ENCODE results near the gene RANBP17. TPM values are rescaled to one million over a fixed set of nuclear protein-coding genes. Genes with fewer than 3 reads are reported as not detected.

RANBP17 gene
- total and polyA plus RNA-seq, 2 of the 4 experiments (the other 2 are of a cell fraction) = 8.2 to 29.0 TPM

DNA sequence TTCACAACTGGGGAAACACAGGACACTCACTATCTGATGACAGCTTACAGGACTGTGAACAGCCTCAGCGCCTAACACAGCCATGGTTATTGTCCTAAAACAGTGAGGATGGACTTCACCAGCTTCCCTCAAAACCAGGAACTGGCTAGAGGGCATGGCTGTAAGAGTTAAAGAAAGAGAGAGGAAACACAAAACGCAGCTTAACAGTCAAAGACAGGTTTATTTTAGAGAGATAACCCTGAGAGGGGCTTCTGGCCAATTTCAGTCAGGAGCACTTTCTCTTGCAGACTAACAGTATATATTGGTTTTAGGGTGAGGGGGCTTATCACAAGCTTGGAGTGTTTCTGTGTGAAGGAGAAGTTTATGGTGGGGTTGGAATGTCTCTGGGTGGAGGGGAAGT lies 35.7 kb upstream of the RANBP17 start:
- dilution Hi-C loops (cut with HindIII; ENCODE audit: low sequenced_read_pairs, unreplicated experiment) = no loop called here
- Histone ChIP-seq H3K27ac (ENCODE audit: insufficient read depth, low read length) (no peak overlapping the region), H2BK5ac (ENCODE audit: low read depth, low read length, poor library complexity, severe bottlenecking) (no peak overlapping the region), H3K18ac (ENCODE audit: low read depth, low read length) (no peak overlapping the region), H2BK120ac (ENCODE audit: low read depth, low read length) (no peak overlapping the region), H3K4me2 (ENCODE audit: low read depth, low read length) (no peak overlapping the region), H3K9me1 (ENCODE audit: insufficient read depth, low read length) (no peaks in the 10 kb centered on the region), H3K36me3 (ENCODE audit: control insufficient read depth, insufficient read depth, low read length) (no peaks in the 10 kb centered on the region), H3K79me1 (ENCODE audit: low read depth in 1 of 2, low read length in 2 of 2) (no peaks in the 10 kb centered on the region), H4K91ac (ENCODE audit: insufficient read depth, low read depth, low read length) (no peak overlapping the region), H3K4me3 (ENCODE audit: insufficient read depth, low read depth, low read length) (no peak overlapping the region), H3K4ac (ENCODE audit: low read depth, low read length) (no peak overlapping the region), H2AK5ac (ENCODE audit: low read depth, low read length) (no peak overlapping the region), H2BK20ac (ENCODE audit: low read depth, low read length) (no peak overlapping the region), H2AFZ (replicated peaks; ENCODE audit: low read length, poor library complexity) (no peak overlapping the region), H3K9me3 (ENCODE audit: control insufficient read depth, insufficient read depth, low read length) (peaks cover 5% of the 10 kb centered on the region; the same call in 1 of the 2 replicates), H3K56ac (ENCODE audit: extremely low read depth, insufficient read depth, low read length) (no peak overlapping the region), H3K4me1 (ENCODE audit: control insufficient read depth, insufficient read depth, low read length) (no peaks in the 10 kb centered on the region; the same call in 1 of the 2 replicates), H3K27me3 (ENCODE audit: control insufficient read depth, insufficient read depth, low read length) (no peaks in the 10 kb centered on the region; the same call in 1 of the 2 replicates), H4K8ac (ENCODE audit: low read depth in 2 of 2, low read length in 2 of 2) (no peak overlapping the region), H4K20me1 (ENCODE audit: insufficient read depth, low read length) (no peaks in the 10 kb centered on the region), H3K9ac (ENCODE audit: low read depth, low read length) (no peak overlapping the region), H2BK15ac (ENCODE audit: low read depth, low read length) (no peak overlapping the region), H2AK9ac (replicated peaks; ENCODE audit: low read depth, low read length, poor library complexity) (no peak overlapping the region), H4K5ac (ENCODE audit: low read depth, low read length) (no peak overlapping the region), H3K23ac (ENCODE audit: low read depth, low read length) (no peak overlapping the region), H3K14ac (replicated peaks; ENCODE audit: low read depth, low read length) (no peak overlapping the region)
- POLR2A ChIA-PET (ENCODE audit: unreplicated experiment) = no interaction called here
- no CpG with 5 or more reads among the region's 2 CpGs for WGBS, 2 experiments (ENCODE audit: extremely low coverage in 2 of 2, insufficient read length in 1 of 2)
- BruUV-seq (replicated peaks) = no TSS peak
- in situ Hi-C loops (cut with MboI; ENCODE audit: low sequenced_read_pairs) = no loop called here
- no peak for TF ChIP-seq CEBPB (IDR thresholded peaks at IDR 0.05; ENCODE audit: low read depth, low read length)
- TF ChIP-seq, protein P1, sequence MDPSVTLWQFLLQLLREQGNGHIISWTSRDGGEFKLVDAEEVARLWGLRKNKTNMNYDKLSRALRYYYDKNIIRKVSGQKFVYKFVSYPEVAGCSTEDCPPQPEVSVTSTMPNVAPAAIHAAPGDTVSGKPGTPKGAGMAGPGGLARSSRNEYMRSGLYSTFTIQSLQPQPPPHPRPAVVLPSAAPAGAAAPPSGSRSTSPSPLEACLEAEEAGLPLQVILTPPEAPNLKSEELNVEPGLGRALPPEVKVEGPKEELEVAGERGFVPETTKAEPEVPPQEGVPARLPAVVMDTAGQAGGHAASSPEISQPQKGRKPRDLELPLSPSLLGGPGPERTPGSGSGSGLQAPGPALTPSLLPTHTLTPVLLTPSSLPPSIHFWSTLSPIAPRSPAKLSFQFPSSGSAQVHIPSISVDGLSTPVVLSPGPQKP (IDR thresholded peaks at IDR 0.05; ENCODE audit: borderline replicate concordance, low read depth, low read length) = no peak
- TF ChIP-seq MAZ (IDR thresholded peaks at IDR 0.05; ENCODE audit: borderline replicate concordance, low read depth, low read length) = no peak
- DNase-seq (no peak), ATAC-seq (ENCODE audit: low read depth) (no peak)
- CTCF ChIA-PET = no interaction called here
- intact Hi-C loops (cut with micrococcal nuclease) = no loop called here

Measured in IMR-90 (cell line).